ENCODE results near the gene EPB41L4A. TPM values are rescaled to one million over a fixed set of nuclear protein-coding genes. Genes with fewer than 3 reads are reported as not detected.

Gene EPB41L4A
- total and polyA plus RNA-seq, 8 donors: 4.4 to 77.6 (median 12.1) TPM

DNA sequence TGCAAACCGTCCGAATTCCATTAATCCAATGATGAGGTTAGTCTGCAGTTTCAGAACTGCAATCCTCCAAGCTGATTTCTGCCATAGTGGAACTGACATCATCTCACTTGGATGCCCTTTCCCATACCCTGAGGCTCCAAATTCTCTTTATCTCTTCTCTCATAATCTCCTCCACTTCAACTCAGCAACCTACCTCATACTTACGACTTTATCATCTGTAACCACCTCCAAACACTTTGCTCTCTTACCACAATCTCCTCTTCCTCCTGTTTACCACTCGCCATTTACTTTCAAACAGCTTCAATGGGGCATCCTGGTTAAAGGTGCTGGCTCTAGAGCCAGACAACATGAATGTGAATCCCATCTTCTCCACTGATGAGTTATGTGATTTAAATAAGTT, 223.2 kb downstream of the EPB41L4A start:
- Histone ChIP-seq H3K27ac (no peak overlapping the region), H3K4me3 (no peak overlapping the region), H3K36me3 (peaks cover 0 to 40% (median 19%) of the 10 kb centered on the region in 4 donors), H3K4me1 (no peaks in the 10 kb centered on the region), H3K9me3 (no peaks in the 10 kb centered on the region), H3K27me3 (no peaks in the 10 kb centered on the region)
- 88 to 92% (median 90%) methylated on average over 4 of the region's 4 CpGs for WGBS, 5 donors
- no peak for DNase-seq
- no peak for TF ChIP-seq POLR2A (IDR thresholded peaks at IDR 0.05)
- no peak for TF ChIP-seq CTCF (IDR thresholded peaks at IDR 0.05)
- TF ChIP-seq EP300 (IDR thresholded peaks at IDR 0.05): no peak
- no peak for TF ChIP-seq POLR2AphosphoS5 (IDR thresholded peaks at IDR 0.05)
- intact Hi-C loops (cut with DNase I; ENCODE audit: low total_unique reads): no loop called here

GRCh38 chr5:112192866-112193265, 226.2 kb downstream of the EPB41L4A start:
- Histone ChIP-seq H3K4me3 (no peak overlapping the region), H3K27me3 (no peaks in the 10 kb centered on the region), H3K27ac (no peak overlapping the region), H3K9me3 (no peaks in the 10 kb centered on the region), H3K36me3 (peaks cover 0 to 31% (median 18%) of the 10 kb centered on the region in 4 donors), H3K4me1 (no peaks in the 10 kb centered on the region)
- TF ChIP-seq POLR2AphosphoS5 (IDR thresholded peaks at IDR 0.05): no peak
- no peak for TF ChIP-seq EP300 (IDR thresholded peaks at IDR 0.05)
- no peak for TF ChIP-seq CTCF (IDR thresholded peaks at IDR 0.05)
- TF ChIP-seq POLR2A (IDR thresholded peaks at IDR 0.05): no peak
- DNase-seq: no peak
- 92 to 95% (median 94%) methylated on average over 3 of the region's 3 CpGs for WGBS, 5 donors
- intact Hi-C loops (cut with DNase I; ENCODE audit: low total_unique reads): no loop called here

DNA sequence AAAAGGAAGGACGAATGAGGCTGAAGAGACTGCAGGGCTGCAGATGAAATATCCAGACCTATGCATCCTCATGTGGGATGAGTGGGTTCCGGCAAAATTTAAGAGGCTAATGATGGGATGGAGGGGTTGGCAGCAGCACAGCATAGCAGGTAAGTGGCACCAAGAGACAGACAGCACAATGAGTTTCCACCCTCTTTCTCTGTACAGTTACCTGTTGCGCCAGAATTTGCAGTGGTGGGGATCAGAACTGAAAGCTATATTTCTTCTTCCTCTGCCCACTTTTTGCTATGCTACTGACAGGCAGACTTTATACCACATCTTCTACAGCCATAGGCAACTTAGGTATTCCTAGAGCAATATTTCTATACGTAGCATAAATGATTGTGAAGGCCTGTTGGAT, 227.0 kb downstream of the EPB41L4A start:
- H3K4me1 ChIP-seq: no peaks in the 10 kb centered on the region
- no peak for DNase-seq
- 93 to 98% (median 96%) methylated on average over 4 of the region's 4 CpGs for WGBS, 5 donors
- intact Hi-C loops (cut with DNase I; ENCODE audit: low total_unique reads): no loop called here
- peaks cover 0 to 31% (median 18%) of the 10 kb centered on the region in 4 donors for H3K36me3 ChIP-seq
- H3K27ac ChIP-seq: no peak overlapping the region
- H3K9me3 ChIP-seq: no peaks in the 10 kb centered on the region
- H3K4me3 ChIP-seq: no peak overlapping the region
- no peak for TF ChIP-seq POLR2A (IDR thresholded peaks at IDR 0.05)
- TF ChIP-seq EP300 (IDR thresholded peaks at IDR 0.05): no peak
- no peak for TF ChIP-seq CTCF (IDR thresholded peaks at IDR 0.05)
- TF ChIP-seq POLR2AphosphoS5 (IDR thresholded peaks at IDR 0.05): no peak
- H3K27me3 ChIP-seq: no peaks in the 10 kb centered on the region

DNA sequence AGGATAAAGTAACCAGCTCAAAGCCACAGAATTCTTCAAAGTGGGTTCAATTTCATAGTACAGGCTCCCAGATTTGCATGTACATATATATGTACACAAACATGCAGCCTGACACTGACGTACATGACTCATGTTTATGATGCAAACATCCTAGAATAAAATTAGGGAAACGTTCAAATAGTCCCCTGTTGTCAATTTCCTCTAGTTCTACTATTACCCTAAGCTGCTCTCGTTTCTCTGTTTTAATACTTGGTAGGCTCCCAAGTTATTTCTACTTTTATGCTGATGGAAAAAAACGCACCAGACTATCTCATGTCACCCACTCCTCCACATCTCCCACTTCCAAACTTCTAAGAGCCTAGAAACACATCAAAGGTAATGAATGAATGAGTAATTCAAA, 229.7 kb downstream of the EPB41L4A start:
- no peak for TF ChIP-seq EP300 (IDR thresholded peaks at IDR 0.05)
- no peak for TF ChIP-seq CTCF (IDR thresholded peaks at IDR 0.05)
- no peak for TF ChIP-seq POLR2AphosphoS5 (IDR thresholded peaks at IDR 0.05)
- no peak for TF ChIP-seq POLR2A (IDR thresholded peaks at IDR 0.05)
- Histone ChIP-seq H3K9me3 (no peaks in the 10 kb centered on the region), H3K27me3 (no peaks in the 10 kb centered on the region), H3K4me1 (no peaks in the 10 kb centered on the region), H3K27ac (no peak overlapping the region), H3K4me3 (no peak overlapping the region), H3K36me3 (peaks cover 0 to 20% (median 7%) of the 10 kb centered on the region in 4 donors)
- intact Hi-C loops (cut with DNase I; ENCODE audit: low total_unique reads): no loop called here
- no peak for DNase-seq
- 57 to 75% (median 74%) methylated on average over 4 of the region's 4 CpGs for WGBS, 5 donors

All from stomach (tissue), 9 donors.